GM19455 (cell line): ENCODE data around the gene MYRF.

Experiments used
- ATAC-seq: cut with Tn5 transposase; IDR thresholded peaks from one replicate; pipeline ENCODE4 v1.9.1; 2021; ENCODE audit not compliant: unreplicated experiment

Gene MYRF

GRCh38 chr11:61757213-61757862 lies 4.9 kb downstream of the MYRF start:
- ATAC-seq = no peak

- ATAC-seq = no peak
Measured at GRCh38 chr11:61760946-61761345, 8.5 kb downstream of the MYRF start.

DNA sequence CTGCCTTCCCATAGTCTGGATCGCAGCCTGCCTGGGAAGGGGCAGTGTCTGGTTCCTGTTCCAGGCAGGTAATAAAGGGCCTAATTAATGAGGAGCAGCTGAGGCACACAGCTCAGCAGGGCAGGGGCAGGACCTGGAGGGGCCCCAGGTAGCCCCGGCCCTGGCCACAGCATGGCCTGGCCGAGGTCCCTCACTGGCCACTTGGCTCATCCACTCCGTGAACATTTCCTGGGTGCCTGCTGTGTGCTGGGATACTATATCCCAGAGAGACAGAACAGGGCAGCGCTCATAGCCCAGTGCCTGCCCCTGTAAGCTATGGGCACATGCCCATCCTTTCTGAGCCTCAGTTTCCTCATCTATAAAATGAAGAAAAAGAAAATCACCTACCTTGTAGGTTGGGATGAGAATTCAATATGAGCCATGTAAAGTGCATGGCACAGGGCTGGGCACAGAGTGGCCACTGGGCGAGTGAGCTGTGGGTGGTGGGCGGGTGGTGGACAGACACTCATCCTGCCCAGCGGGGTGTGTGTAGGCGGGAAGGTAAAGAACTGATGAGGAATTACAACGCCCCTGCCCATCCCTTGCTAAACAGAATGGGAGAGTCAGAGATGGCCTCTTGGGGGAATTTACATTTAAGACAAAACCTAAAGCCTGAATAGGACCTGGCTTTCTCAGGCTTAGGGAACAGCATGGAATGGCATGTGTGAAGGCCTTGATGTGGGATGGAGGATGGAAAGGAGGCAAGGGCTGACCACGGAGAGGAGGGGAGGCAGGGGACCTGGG lies 9.2 kb downstream of the MYRF start:
- ATAC-seq = no peak

- ATAC-seq = no peak
Measured at GRCh38 chr11:61762223-61762615, 9.8 kb downstream of the MYRF start.

- no peak for ATAC-seq
Measured at GRCh38 chr11:61762798-61763197, 10.4 kb downstream of the MYRF start.

DNA sequence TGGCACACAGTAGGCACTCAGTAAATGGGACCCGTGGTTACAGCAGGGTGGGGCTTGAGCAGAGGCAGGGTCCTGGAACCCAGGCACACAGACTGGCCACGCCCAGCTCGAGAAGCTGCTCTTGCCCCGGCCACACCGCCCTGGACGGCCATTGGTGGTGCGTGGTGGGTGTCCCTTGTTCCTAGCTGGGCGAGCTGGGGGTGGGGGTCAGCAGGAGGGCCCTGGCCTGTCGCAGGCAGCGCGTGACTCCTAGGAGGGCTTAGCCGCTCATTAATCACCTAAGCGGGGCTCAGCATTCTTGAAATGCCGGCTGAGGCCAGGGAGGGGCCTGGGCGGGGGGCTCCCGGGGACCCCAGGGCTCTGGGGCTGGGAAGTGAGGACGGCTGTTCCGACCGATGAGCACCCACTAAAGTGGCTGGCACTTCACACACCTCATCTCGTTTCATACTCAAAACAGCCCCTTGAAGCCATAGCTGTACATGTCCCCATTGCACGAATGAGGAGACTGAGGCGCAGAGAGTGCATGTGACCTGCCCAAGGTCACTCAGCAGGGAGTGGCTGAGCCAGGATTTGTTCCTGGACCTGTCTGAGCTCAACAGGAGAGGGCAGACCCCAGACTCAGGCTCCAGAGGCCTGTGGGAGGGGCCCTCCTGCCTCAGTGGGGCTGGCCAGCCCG lies 11.6 kb downstream of the MYRF start:
- ATAC-seq = no peak

- no peak for ATAC-seq
Measured at GRCh38 chr11:61764606-61765260, 12.3 kb downstream of the MYRF start.

GRCh38 chr11:61765550-61766253 lies 13.3 kb downstream of the MYRF start:
- ATAC-seq = no peak

- no peak for ATAC-seq
Measured at GRCh38 chr11:61766353-61766841, 14.0 kb downstream of the MYRF start.

- no peak for ATAC-seq
Measured at GRCh38 chr11:61768376-61769076, 16.1 kb downstream of the MYRF start.

DNA sequence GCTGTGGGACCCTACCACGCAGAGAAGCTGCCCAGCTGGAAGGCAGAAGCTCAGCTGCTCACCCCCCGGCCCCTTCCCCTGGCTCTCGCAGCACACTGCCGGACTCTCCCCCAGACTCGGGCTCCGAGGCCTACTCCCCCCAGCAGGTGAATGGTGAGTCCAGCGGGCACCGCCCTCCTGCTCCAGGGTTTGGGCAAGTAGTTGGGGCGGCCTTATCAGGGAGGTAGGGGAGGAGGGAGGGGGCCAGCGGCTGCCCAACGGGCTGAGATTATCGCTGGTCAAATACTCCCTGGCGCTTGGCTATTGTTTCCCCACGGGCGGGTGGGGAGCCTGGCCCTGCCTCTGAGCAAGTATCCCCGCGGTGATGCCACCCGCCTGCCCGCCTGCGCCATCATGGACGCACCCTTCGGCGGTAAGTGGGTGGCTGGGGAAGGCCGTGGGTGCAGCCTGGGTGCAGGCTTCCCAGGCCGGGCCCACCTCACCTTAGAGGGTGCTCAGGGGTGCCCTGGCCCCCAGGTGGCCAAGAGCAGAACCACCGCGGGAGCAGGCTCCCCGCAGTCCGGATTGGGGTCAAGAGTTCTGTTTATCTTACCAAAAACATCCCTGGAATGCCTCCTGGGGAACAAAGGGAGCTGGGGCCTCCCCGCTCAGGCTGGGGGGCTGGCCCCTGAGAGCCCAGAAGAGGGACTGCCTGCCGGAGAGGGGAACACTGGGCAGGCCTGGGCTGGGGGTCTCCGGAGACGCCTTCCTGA lies 16.9 kb downstream of the MYRF start:
- no peak for ATAC-seq

GRCh38 chr11:61769946-61770683 lies 17.7 kb downstream of the MYRF start:
- no peak for ATAC-seq

- no peak for ATAC-seq
Measured at GRCh38 chr11:61771195-61771894, 18.9 kb downstream of the MYRF start.

DNA sequence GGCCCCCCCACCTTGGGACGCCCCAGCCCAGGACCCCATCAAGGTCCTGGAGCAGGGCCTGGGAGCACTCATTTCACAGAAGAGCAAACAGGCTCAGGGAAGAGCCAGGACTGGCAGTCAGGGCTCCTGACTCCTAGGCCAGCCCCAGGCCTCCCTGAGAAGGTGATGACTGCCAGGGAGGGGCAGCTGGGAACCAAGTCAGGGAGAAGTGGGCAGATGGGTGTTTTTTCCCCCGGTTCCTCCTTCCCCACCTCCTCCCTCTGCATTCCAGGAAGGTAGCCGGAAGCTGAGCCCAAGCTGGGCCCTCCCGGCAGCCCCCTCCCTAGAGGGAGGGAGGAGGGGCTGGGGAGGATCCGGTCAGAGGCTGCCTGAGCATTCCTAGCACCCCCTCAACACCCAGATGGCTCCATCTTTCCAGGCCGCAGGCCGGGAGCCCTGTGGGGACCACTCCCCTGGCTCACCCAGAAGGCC lies 19.6 kb downstream of the MYRF start:
- ATAC-seq = no peak

- no peak for ATAC-seq
Measured at GRCh38 chr11:61773356-61773755, 20.9 kb downstream of the MYRF start.

DNA sequence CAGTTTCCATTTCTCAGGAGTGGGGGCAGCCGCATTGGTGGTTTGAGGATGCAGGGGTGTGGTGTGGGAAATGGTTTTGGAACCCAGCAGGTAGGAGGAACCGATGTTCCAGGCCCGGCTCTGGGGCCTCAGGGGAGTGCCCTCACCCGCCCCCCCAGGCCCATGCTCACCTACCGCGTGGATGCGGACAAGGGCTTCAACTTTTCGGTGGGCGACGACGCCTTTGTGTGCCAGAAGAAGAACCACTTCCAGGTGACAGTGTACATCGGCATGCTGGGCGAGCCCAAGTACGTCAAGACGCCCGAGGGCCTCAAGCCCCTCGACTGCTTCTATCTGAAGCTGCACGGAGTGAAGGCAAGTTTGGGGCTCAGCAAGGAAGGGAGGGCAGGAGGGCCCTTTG lies 21.4 kb downstream of the MYRF start:
- no peak for ATAC-seq

GRCh38 chr11:61774411-61774810 lies 22.0 kb downstream of the MYRF start:
- no peak for ATAC-seq

DNA sequence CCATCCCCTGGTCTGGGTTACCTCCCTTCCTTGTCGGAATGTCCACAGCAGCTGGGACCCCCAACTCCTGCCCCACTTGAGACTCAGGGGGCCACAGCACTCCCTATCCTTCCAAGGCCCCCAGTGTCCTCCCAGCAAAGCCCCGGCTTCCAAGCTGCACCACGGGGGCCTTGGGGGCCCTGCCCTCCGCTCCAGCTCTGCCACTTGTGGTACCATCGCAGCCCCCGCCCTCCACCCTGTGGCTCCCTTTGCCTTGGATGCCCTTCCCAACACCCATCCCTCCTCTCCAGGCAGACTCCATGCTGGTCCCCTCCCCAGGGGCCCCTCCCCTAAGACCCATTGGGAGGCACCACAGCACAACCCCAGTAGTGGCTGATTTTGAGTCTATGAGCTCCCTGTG lies 22.7 kb downstream of the MYRF start:
- no peak for ATAC-seq
